Fibroblast of the aortic adventitia (primary cell): ENCODE measurements around the gene HOXD13. TPM values are rescaled to one million over a fixed set of nuclear protein-coding genes. Genes with fewer than 3 reads are reported as not detected.

Experiments
- DNase-seq: peaks from one replicate; pipeline ENCODE4 v3.0.0-alpha.2; 2010; ENCODE audit warnings: low read depth
- H3K4me3 ChIP-seq: 2 replicates; pipeline ENCODE4 v1.5.1; 2011; ENCODE audit warnings: low read depth, mild to moderate bottlenecking, control low read depth, low read length, moderate library complexity
- total RNA-seq: library from RNA; depleted of rRNA; stranded (reverse); fragments of >200 nt; gene quantifications from 2 replicates; pipeline ENCODE4 v1.2.3, GENCODE V29; 2012; ENCODE audit warnings: low replicate concordance
- TF ChIP-seq, protein P1 (sequence below): IDR thresholded peaks from 2 replicates; pipeline ENCODE4 v1.5.1; 2011; ENCODE audit warnings: mild to moderate bottlenecking, low read length, control low read depth, inconsistent platforms; ENCODE audit not compliant: insufficient read depth

The HOXD13 gene
- total RNA-seq, 1 donor: not detected

DNA sequence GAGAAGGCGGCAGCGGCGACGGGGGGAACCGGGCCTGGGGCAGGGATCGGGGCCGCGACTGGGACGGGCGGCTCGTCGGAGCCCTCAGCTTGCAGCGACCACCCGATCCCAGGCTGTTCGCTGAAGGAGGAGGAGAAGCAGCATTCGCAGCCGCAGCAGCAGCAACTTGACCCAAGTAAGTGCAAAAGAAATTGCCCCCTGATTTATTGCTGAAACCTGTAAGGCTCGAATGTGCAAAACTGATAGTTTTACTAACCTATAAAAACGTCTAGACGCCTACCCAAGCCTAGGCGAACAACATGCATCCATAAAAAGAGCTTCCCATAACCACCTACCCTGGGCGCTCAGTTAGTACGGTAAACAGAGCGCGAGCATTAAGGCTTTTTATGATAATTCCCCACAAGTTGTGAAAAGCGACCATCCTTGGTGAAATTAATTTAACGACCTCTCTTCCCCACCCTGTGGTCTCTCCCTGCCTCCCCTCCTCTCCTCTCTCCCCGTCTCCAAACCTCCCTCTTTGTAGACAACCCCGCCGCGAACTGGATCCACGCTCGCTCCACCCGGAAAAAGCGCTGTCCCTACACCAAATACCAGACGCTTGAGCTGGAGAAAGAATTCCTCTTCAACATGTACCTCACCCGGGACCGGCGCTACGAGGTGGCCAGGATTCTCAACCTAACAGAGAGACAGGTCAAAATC is 31.0 kb downstream of the HOXD13 start:
- DNase-seq: no peak
- no peak overlapping the region for H3K4me3 ChIP-seq
- TF ChIP-seq, protein P1, sequence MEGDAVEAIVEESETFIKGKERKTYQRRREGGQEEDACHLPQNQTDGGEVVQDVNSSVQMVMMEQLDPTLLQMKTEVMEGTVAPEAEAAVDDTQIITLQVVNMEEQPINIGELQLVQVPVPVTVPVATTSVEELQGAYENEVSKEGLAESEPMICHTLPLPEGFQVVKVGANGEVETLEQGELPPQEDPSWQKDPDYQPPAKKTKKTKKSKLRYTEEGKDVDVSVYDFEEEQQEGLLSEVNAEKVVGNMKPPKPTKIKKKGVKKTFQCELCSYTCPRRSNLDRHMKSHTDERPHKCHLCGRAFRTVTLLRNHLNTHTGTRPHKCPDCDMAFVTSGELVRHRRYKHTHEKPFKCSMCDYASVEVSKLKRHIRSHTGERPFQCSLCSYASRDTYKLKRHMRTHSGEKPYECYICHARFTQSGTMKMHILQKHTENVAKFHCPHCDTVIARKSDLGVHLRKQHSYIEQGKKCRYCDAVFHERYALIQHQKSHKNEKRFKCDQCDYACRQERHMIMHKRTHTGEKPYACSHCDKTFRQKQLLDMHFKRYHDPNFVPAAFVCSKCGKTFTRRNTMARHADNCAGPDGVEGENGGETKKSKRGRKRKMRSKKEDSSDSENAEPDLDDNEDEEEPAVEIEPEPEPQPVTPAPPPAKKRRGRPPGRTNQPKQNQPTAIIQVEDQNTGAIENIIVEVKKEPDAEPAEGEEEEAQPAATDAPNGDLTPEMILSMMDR: no peak

DNA sequence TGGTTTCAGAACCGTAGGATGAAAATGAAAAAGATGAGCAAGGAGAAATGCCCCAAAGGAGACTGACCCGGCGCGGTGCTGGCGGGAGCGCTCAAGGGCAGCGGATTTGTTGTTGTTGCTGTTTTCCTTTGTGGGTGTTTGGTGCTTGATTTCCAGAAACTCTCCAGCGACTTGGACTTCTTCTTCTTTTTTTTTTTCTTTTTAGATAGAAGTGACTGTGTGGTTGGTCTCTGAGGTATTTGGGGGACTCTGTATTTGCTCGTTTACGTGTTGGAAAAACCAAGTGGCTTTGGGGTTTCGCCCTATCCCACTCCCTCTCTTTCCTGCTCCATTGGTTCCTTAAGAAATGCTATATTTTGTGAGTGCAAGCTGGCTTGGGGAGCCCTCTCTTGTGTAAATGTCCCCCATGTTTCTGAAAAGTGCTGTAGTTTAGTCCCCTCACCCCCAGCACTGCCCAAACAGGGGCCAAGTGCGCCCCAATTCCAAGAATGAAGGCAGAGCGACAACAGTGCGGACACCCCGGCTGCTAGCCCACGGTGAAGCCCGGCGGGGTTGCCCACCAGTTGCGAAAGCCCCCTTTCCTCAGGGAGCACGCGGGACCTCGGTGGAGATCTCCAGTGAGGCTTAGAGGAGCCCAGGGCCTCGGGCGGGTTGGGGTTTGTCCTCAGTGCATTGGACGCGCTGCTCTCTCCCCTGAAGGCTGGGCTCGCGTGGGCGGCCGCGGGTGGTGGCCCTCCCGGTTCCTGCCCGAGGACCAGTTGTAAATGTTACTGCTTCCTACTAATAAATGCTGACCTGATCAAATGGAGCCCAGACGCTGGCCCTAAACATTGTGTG is 31.8 kb downstream of the HOXD13 start:
- TF ChIP-seq, protein P1: no peak
- no peak for DNase-seq
- no peak overlapping the region for H3K4me3 ChIP-seq

DNA sequence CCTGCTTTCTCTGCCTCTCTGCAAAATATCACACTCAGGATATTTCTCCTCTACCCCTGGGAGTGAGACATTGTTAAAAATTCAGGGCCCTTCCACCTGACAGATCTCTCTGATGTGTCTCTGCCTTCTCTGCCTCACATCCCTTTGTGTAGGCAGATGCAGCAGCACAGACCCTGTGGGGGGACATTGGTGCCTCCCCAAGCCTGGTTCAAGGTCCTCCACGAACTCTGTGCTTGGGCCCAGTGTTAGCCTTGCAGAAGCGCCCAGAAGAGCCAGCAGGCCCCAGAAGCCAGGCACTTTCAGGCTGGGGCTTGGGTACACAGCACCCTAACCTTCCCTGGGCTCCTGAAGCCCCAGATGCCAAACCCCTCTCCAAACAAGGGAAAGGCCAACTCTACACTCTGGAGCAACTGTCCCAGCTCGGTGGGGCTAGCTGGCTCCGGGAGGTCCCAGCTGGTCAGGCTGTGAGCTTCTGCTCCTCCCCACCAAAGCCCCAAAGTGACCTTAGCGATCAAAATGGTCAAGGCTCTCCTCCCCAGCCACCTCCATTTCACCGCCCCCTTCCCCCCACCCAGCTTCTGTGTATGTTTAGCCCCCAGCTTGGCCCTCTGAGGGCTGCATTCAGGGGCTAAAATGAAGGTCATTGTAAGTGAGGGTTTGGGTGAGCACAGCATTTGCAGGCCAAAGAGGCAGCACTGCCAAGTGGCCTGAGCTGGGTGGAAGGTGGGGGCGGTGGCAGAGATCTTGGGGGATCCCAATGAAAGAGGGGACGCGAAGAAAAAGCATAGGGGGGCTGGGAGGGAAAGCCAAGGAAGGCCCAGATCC is 32.6 kb downstream of the HOXD13 start:
- H3K4me3 ChIP-seq: no peak overlapping the region
- no peak for DNase-seq
- TF ChIP-seq, protein P1: no peak

DNA sequence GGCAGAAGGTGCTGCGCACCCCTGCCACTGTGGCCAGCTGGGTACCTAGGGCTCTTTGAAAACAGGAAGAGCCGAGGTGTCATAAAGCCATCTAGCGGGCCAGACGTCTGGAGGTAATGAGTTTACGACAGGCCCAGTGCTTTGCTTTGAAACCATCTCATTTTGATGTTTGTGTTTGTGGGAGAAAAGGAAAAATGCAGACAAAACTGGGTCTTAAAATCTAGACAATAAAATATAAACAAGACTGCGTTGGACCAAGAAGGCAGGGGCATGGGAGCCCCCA is 33.2 kb downstream of the HOXD13 start:
- no peak for DNase-seq
- TF ChIP-seq, protein P1: no peak
- no peak overlapping the region for H3K4me3 ChIP-seq

DNA sequence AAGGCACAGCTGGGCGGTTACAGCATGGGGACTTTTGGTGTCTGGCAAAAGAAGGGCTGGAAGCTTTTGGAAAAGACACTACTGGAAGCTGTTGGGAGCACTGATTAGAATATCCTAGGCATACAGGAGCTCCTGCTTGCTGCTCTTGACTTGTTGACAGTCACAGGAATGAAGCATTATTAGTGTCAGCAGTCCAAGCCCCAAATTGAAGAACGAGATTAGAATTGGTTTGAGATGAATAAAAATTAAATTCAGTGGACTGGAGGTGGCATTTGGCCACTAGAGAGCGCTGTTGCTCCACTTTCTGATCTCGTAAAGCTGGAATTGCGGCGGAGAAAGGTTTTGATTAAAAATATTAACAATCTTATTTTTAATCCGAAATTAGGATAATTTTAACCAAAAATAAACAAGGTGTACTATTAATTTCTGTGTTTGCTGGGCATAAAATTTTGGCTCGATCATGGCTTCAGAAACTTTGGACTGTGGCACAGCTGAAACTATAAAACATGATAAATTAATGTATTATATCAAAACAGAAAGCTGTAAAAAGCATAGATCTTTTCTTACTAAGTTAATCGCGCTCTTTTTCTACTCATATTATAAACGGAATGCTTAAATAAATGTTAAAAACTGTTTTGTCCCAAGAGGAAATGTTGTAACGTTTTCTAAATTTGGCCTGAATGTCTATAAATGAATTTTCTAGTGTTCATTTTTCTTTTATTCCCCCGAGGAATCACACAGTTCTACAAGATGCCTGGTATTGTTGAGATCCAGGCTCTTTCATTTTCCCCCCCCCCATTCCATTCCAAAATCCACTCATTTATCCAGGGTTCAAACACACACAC is 34.6 kb downstream of the HOXD13 start:
- no peak overlapping the region for H3K4me3 ChIP-seq
- TF ChIP-seq, protein P1: peak; percentile 75
- DNase-seq: peak; percentile 78

DNA sequence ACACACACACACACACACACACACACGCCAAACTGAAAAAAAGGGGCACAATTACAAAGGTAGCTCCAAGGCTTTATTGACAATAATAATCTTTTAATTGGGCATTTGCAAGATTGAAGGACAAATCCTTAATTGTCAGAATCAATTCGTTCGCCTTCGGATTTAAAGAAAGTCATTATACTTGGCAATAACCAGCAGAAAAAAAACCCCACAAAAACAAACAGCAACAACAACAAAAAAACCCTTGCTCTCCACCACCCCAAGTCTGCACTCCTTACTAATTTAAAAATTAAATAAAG is 35.2 kb downstream of the HOXD13 start:
- TF ChIP-seq, protein P1: no peak
- no peak overlapping the region for H3K4me3 ChIP-seq
- no peak for DNase-seq
